ENCODE data around the gene PTCD3.
A peak's percentile ranks its signal among the peaks of the same experiment; 100 is the strongest.

The PTCD3 gene

GRCh38 chr2:86082756-86083155 is 23.3 kb upstream of the PTCD3 start:
- no peak for DNase-seq (ENCODE audit: low read depth)

- DNase-seq (ENCODE audit: low read depth), result no peak
Measured at GRCh38 chr2:86087936-86088850, 17.8 kb upstream of the PTCD3 start.

GRCh38 chr2:86094229-86094628 is 11.8 kb upstream of the PTCD3 start:
- no peak for DNase-seq (ENCODE audit: low read depth)

GRCh38 chr2:86097114-86097896 is 8.7 kb upstream of the PTCD3 start:
- no peak for DNase-seq (ENCODE audit: low read depth)

GRCh38 chr2:86097913-86098312 is 8.1 kb upstream of the PTCD3 start:
- no peak for DNase-seq (ENCODE audit: low read depth)

GRCh38 chr2:86102157-86102556 is 3.9 kb upstream of the PTCD3 start:
- no peak for DNase-seq (ENCODE audit: low read depth)

- peak; percentile 69 for DNase-seq (ENCODE audit: low read depth)
Measured at GRCh38 chr2:86105252-86105968, 625 bp upstream of the PTCD3 start, which contains the start of gene POLR1A. Gene POLR1A, minus strand, starts transcription at chr2:86105886. Its CDS starts 110 bp downstream, at chr2:86105776.

GRCh38 chr2:86107031-86107430 is 996 bp downstream of the PTCD3 start:
- DNase-seq (ENCODE audit: low read depth), result no peak

GRCh38 chr2:86118130-86118529 is 12.1 kb downstream of the PTCD3 start:
- DNase-seq (ENCODE audit: low read depth), result no peak

GRCh38 chr2:86123328-86123925 is 17.4 kb downstream of the PTCD3 start:
- no peak for DNase-seq (ENCODE audit: low read depth)

GRCh38 chr2:86124683-86125082 is 18.6 kb downstream of the PTCD3 start:
- DNase-seq (ENCODE audit: low read depth), result no peak

GRCh38 chr2:86134709-86135108 is 28.7 kb downstream of the PTCD3 start:
- DNase-seq (ENCODE audit: low read depth), result no peak

GRCh38 chr2:86135653-86136052 is 29.6 kb downstream of the PTCD3 start:
- DNase-seq (ENCODE audit: low read depth), result no peak

GRCh38 chr2:86136141-86136540 is 30.1 kb downstream of the PTCD3 start:
- DNase-seq (ENCODE audit: low read depth), result no peak

GRCh38 chr2:86138736-86139625 is 32.9 kb downstream of the PTCD3 start:
- no peak for DNase-seq (ENCODE audit: low read depth)

- no peak for DNase-seq (ENCODE audit: low read depth)
Measured at GRCh38 chr2:86139981-86140380, 33.9 kb downstream of the PTCD3 start.

- DNase-seq (ENCODE audit: low read depth), result no peak
Measured at GRCh38 chr2:86140969-86141392, 34.9 kb downstream of the PTCD3 start.

- DNase-seq (ENCODE audit: low read depth), result no peak
Measured at GRCh38 chr2:86142436-86143257, 36.6 kb downstream of the PTCD3 start.

- DNase-seq (ENCODE audit: low read depth), result no peak
Measured at GRCh38 chr2:86143307-86143706, 37.3 kb downstream of the PTCD3 start.
